HEK293 (cell line): ENCODE data around the gene MELTF.

Source experiments
- HOXC10 ChIP-seq: sonication (generic); formaldehyde crosslinking; IDR thresholded peaks from 2 replicates; pipeline ENCODE4 v1.8.1; 2023; ENCODE audit warnings: mild to moderate bottlenecking, missing genetic modification reagents
- KLF17 ChIP-seq: fragments of 450-650 bp; formaldehyde crosslinking; IDR thresholded peaks from 2 replicates; pipeline ENCODE4 v1.5.1; 2016; ENCODE audit warnings: missing biosample characterization, missing genetic modification characterization
- ZBTB44 ChIP-seq: fragments of 450-650 bp; IDR thresholded peaks from 2 replicates; pipeline ENCODE4 v1.5.1; 2018; ENCODE audit warnings: missing biosample characterization, mild to moderate bottlenecking, missing genetic modification characterization
- ZBTB49 ChIP-seq: fragments of 450-650 bp; formaldehyde crosslinking; IDR thresholded peaks from 2 replicates; pipeline ENCODE4 v1.5.1; 2016; ENCODE audit warnings: missing biosample characterization, missing genetic modification characterization, low read depth
- ZBTB8A ChIP-seq: fragments of 450-650 bp; formaldehyde crosslinking; IDR thresholded peaks from 2 replicates; pipeline ENCODE4 v1.5.1; 2016; ENCODE audit warnings: missing biosample characterization, missing genetic modification characterization
- ZFHX2 ChIP-seq: fragments of 450-650 bp; formaldehyde crosslinking; conservative IDR thresholded peaks from 2 replicates; pipeline ENCODE4 v1.5.1; 2016; ENCODE audit warnings: missing biosample characterization, missing genetic modification characterization
- ZNF23 ChIP-seq: fragments of 450-650 bp; formaldehyde crosslinking; IDR thresholded peaks from 2 replicates; pipeline ENCODE4 v1.5.1; 2016; ENCODE audit warnings: missing biosample characterization, missing genetic modification characterization, borderline replicate concordance
- ZNF274 ChIP-seq, 2 experiments: fragments of 200-500 bp in 1 of 2; fragments of 450-650 bp in 1 of 2; sonication (Bioruptor generic) in 1 of 2; formaldehyde crosslinking in 1 of 2; IDR thresholded peaks; 2 replicates each; pipeline versions ENCODE4 v1.5.1 to v1.6.1; 2014 to 2016; ENCODE audit warnings: borderline replicate concordance in 1 of 2, inconsistent platforms in 1 of 2, low read length in 1 of 2, missing biosample characterization in 1 of 2, missing genetic modification characterization in 1 of 2
- ZNF280C ChIP-seq: fragments of 450-650 bp; formaldehyde crosslinking; IDR thresholded peaks from 2 replicates; pipeline ENCODE4 v1.5.1; 2016; ENCODE audit warnings: missing biosample characterization, missing genetic modification characterization
- ZNF341 ChIP-seq: fragments of 450-650 bp; formaldehyde crosslinking; IDR thresholded peaks from 2 replicates; pipeline ENCODE4; 2016; ENCODE audit warnings: low read depth, missing biosample characterization, missing genetic modification characterization
- ZNF501 ChIP-seq: fragments of 450-650 bp; formaldehyde crosslinking; IDR thresholded peaks from 2 replicates; pipeline ENCODE4 v1.5.1; 2016; ENCODE audit warnings: missing biosample characterization, missing genetic modification characterization
- ZNF514 ChIP-seq: fragments of 450-650 bp; formaldehyde crosslinking; IDR thresholded peaks from 2 replicates; pipeline ENCODE4 v1.5.1; 2016; ENCODE audit warnings: missing biosample characterization, missing genetic modification characterization
- ZNF560 ChIP-seq: fragments of 450-650 bp; formaldehyde crosslinking; IDR thresholded peaks from 2 replicates; pipeline ENCODE4 v1.5.1; 2017; ENCODE audit warnings: missing biosample characterization, missing genetic modification characterization, borderline replicate concordance
- ZNF776 ChIP-seq: fragments of 450-650 bp; formaldehyde crosslinking; IDR thresholded peaks from 2 replicates; pipeline ENCODE4 v1.5.0; 2017; ENCODE audit warnings: missing biosample characterization, missing genetic modification characterization, borderline replicate concordance
- ZNF830 ChIP-seq: fragments of 450-650 bp; IDR thresholded peaks from 2 replicates; pipeline ENCODE4 v1.5.0; 2018; ENCODE audit warnings: missing biosample characterization, missing genetic modification characterization, low read depth, mild to moderate bottlenecking, moderate library complexity
- ZSCAN30 ChIP-seq: fragments of 450-650 bp; IDR thresholded peaks from 2 replicates; pipeline ENCODE4 v1.5.1; 2018; ENCODE audit warnings: missing biosample characterization, mild to moderate bottlenecking, missing genetic modification characterization, moderate library complexity
- TF ChIP-seq, protein P1 (sequence below): fragments of 450-650 bp; formaldehyde crosslinking; optimal IDR thresholded peaks from 2 replicates; pipeline ENCODE3; 2016; ENCODE audit warnings: missing biosample characterization, mild to moderate bottlenecking, missing genetic modification characterization
- TF ChIP-seq, protein P2 (sequence below): fragments of 450-650 bp; formaldehyde crosslinking; conservative IDR thresholded peaks from 2 replicates; pipeline ENCODE4 v1.5.1; 2016; ENCODE audit warnings: low read depth, missing biosample characterization, missing genetic modification characterization

Gene MELTF

GRCh38 chr3:197002701-197003454 lies 26.7 kb downstream of the MELTF start (continued):
- TF ChIP-seq, protein P1, sequence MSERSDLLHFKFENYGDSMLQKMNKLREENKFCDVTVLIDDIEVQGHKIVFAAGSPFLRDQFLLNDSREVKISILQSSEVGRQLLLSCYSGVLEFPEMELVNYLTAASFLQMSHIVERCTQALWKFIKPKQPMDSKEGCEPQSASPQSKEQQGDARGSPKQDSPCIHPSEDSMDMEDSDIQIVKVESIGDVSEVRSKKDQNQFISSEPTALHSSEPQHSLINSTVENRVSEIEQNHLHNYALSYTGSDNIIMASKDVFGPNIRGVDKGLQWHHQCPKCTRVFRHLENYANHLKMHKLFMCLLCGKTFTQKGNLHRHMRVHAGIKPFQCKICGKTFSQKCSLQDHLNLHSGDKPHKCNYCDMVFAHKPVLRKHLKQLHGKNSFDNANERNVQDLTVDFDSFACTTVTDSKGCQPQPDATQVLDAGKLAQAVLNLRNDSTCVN (tag by site-specific recombination): peak; percentile 35
- TF ChIP-seq, protein P2, sequence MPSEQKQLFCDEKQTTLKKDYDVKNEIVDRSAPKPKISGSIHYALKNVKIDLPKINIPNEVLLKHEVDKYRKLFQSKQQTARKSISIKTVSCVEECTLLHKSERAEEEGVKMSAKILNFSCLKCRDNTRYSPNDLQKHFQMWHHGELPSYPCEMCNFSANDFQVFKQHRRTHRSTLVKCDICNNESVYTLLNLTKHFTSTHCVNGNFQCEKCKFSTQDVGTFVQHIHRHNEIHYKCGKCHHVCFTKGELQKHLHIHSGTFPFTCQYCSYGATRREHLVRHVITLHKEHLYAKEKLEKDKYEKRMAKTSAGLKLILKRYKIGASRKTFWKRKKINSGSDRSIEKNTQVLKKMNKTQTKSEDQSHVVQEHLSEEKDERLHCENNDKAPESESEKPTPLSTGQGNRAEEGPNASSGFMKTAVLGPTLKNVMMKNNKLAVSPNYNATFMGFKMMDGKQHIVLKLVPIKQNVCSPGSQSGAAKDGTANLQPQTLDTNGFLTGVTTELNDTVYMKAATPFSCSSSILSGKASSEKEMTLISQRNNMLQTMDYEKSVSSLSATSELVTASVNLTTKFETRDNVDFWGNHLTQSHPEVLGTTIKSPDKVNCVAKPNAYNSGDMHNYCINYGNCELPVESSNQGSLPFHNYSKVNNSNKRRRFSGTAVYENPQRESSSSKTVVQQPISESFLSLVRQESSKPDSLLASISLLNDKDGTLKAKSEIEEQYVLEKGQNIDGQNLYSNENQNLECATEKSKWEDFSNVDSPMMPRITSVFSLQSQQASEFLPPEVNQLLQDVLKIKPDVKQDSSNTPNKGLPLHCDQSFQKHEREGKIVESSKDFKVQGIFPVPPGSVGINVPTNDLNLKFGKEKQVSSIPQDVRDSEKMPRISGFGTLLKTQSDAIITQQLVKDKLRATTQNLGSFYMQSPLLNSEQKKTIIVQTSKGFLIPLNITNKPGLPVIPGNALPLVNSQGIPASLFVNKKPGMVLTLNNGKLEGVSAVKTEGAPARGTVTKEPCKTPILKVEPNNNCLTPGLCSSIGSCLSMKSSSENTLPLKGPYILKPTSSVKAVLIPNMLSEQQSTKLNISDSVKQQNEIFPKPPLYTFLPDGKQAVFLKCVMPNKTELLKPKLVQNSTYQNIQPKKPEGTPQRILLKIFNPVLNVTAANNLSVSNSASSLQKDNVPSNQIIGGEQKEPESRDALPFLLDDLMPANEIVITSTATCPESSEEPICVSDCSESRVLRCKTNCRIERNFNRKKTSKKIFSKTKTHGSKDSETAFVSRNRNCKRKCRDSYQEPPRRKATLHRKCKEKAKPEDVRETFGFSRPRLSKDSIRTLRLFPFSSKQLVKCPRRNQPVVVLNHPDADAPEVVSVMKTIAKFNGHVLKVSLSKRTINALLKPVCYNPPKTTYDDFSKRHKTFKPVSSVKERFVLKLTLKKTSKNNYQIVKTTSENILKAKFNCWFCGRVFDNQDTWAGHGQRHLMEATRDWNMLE (tag by site-specific recombination): no peak
- TF ChIP-seq ZNF776 (no peak), ZSCAN30 (peak; percentile 76), ZNF341 (tag by site-specific recombination) (no peak), ZFHX2 (tag by site-specific recombination) (no peak), ZNF23 (no peak), HOXC10 (CRISPR knock-in tag) (peak; percentile 80; the same call in 1 of the 2 replicates), ZBTB8A (0 out of 2 replicates have a peak, but pooled peaks have one; percentile 24), ZBTB44 (tag by site-specific recombination) (no peak), ZNF274 (IDR thresholded peaks at IDR 0.05; ENCODE audit: low read length) (no peak), ZNF274 (tag by site-specific recombination; IDR thresholded peaks at IDR 0.05; ENCODE audit: borderline replicate concordance) (no peak), ZBTB49 (no peak), ZNF514 (tag by site-specific recombination) (no peak), KLF17 (tag by site-specific recombination) (no peak), ZNF280C (no peak), ZNF560 (no peak), ZNF830 (no peak), ZNF501 (tag by site-specific recombination) (no peak)
